Measurements from ENCODE around the gene LBX1. TPM values are rescaled to one million over a fixed set of nuclear protein-coding genes. Genes with fewer than 3 reads are reported as not detected.

The LBX1 gene
- total and polyA plus RNA-seq, 9 donors, result 3.3 to 12.3 (median 9.1) TPM

GRCh38 chr10:101225846-101226421, 3.3 kb downstream of the LBX1 start:
- H3K4me3 ChIP-seq (ENCODE audit: low read length), result peak overlapping the region; percentile 48
- no peaks in the 10 kb centered on the region for H3K36me3 ChIP-seq (ENCODE audit: control insufficient read depth, insufficient read depth, low read length)
- no peak for DNase-seq
- peaks cover 42% of the 10 kb centered on the region for H3K4me1 ChIP-seq (ENCODE audit: control insufficient read depth, insufficient read depth, low read length)
- H3K27me3 ChIP-seq (ENCODE audit: control insufficient read depth, insufficient read depth, low read length), result peaks cover 94% of the 10 kb centered on the region
- 7% methylated on average over 12 of the region's 23 CpGs for WGBS (ENCODE audit: insufficient coverage)
- no peaks in the 10 kb centered on the region for H3K9me3 ChIP-seq (replicated peaks; ENCODE audit: control insufficient read depth, low read depth, low read length)
- peak overlapping the region; percentile 85 for H3K27ac ChIP-seq (ENCODE audit: low read length)

GRCh38 chr10:101224910-101225823, 4.1 kb downstream of the LBX1 start:
- H3K9me3 ChIP-seq (replicated peaks; ENCODE audit: control insufficient read depth, low read depth, low read length), result no peaks in the 10 kb centered on the region
- no peaks in the 10 kb centered on the region for H3K36me3 ChIP-seq (ENCODE audit: control insufficient read depth, insufficient read depth, low read length)
- no peak for DNase-seq
- H3K4me1 ChIP-seq (ENCODE audit: control insufficient read depth, insufficient read depth, low read length), result peaks cover 35% of the 10 kb centered on the region
- peaks cover 94% of the 10 kb centered on the region for H3K27me3 ChIP-seq (ENCODE audit: control insufficient read depth, insufficient read depth, low read length)
- WGBS (ENCODE audit: insufficient coverage), result 2% methylated on average over 51 of the region's 53 CpGs
- peak overlapping the region; percentile 85 for H3K27ac ChIP-seq (ENCODE audit: low read length)
- peak overlapping the region; percentile 48 for H3K4me3 ChIP-seq (ENCODE audit: low read length)

- 2% methylated on average over 49 of the region's 71 CpGs for WGBS (ENCODE audit: insufficient coverage)
- H3K27me3 ChIP-seq (ENCODE audit: control insufficient read depth, insufficient read depth, low read length), result peaks cover 92% of the 10 kb centered on the region
These were observed 5.0 kb downstream of the LBX1 start for GRCh38 chr10:101224060-101224909.

GRCh38 chr10:101223274-101224059, 5.8 kb downstream of the LBX1 start:
- Histone ChIP-seq H3K36me3 (ENCODE audit: control insufficient read depth, insufficient read depth, low read length) (no peaks in the 10 kb centered on the region), H3K4me3 (ENCODE audit: low read length) (no peak overlapping the region), H3K27ac (ENCODE audit: low read length) (no peak overlapping the region), H3K4me1 (ENCODE audit: control insufficient read depth, insufficient read depth, low read length) (peaks cover 31% of the 10 kb centered on the region), H3K27me3 (ENCODE audit: control insufficient read depth, insufficient read depth, low read length) (peaks cover 94% of the 10 kb centered on the region), H3K9me3 (replicated peaks; ENCODE audit: control insufficient read depth, low read depth, low read length) (no peaks in the 10 kb centered on the region)
- WGBS (ENCODE audit: insufficient coverage), result 6% methylated on average over 47 of the region's 50 CpGs
- DNase-seq, result no peak

More at GRCh38 chr10:101224060-101224909, 5.0 kb downstream of the LBX1 start:
- H3K27ac ChIP-seq (ENCODE audit: low read length), result peak overlapping the region; percentile 85
- peaks cover 31% of the 10 kb centered on the region for H3K4me1 ChIP-seq (ENCODE audit: control insufficient read depth, insufficient read depth, low read length)
- no peak for DNase-seq
- H3K9me3 ChIP-seq (replicated peaks; ENCODE audit: control insufficient read depth, low read depth, low read length), result no peaks in the 10 kb centered on the region
- peak overlapping the region; percentile 48 for H3K4me3 ChIP-seq (ENCODE audit: low read length)
- no peaks in the 10 kb centered on the region for H3K36me3 ChIP-seq (ENCODE audit: control insufficient read depth, insufficient read depth, low read length)

GRCh38 chr10:101222683-101223273, 6.5 kb downstream of the LBX1 start:
- WGBS (ENCODE audit: insufficient coverage), result 7% methylated on average over 41 of the region's 42 CpGs
- DNase-seq, result no peak
- Histone ChIP-seq H3K4me1 (ENCODE audit: control insufficient read depth, insufficient read depth, low read length) (peaks cover 34% of the 10 kb centered on the region), H3K4me3 (ENCODE audit: low read length) (peak overlapping the region; percentile 26), H3K27ac (ENCODE audit: low read length) (no peak overlapping the region), H3K9me3 (replicated peaks; ENCODE audit: control insufficient read depth, low read depth, low read length) (no peaks in the 10 kb centered on the region), H3K36me3 (ENCODE audit: control insufficient read depth, insufficient read depth, low read length) (no peaks in the 10 kb centered on the region), H3K27me3 (ENCODE audit: control insufficient read depth, insufficient read depth, low read length) (peaks cover 94% of the 10 kb centered on the region)

- no peak overlapping the region for H3K27ac ChIP-seq (ENCODE audit: low read length)
- H3K9me3 ChIP-seq (replicated peaks; ENCODE audit: control insufficient read depth, low read depth, low read length), result no peaks in the 10 kb centered on the region
- peaks cover 35% of the 10 kb centered on the region for H3K4me1 ChIP-seq (ENCODE audit: control insufficient read depth, insufficient read depth, low read length)
- H3K27me3 ChIP-seq (ENCODE audit: control insufficient read depth, insufficient read depth, low read length), result peaks cover 94% of the 10 kb centered on the region
- no peak overlapping the region for H3K4me3 ChIP-seq (ENCODE audit: low read length)
- 16% methylated on average over 3 of the region's 9 CpGs for WGBS (ENCODE audit: insufficient coverage)
- DNase-seq, result no peak
- H3K36me3 ChIP-seq (ENCODE audit: control insufficient read depth, insufficient read depth, low read length), result no peaks in the 10 kb centered on the region
These were observed 7.2 kb downstream of the LBX1 start for GRCh38 chr10:101221963-101222531.

GRCh38 chr10:101221549-101221948, 7.7 kb downstream of the LBX1 start:
- Histone ChIP-seq H3K4me3 (ENCODE audit: low read length) (no peak overlapping the region), H3K27ac (ENCODE audit: low read length) (no peak overlapping the region), H3K36me3 (ENCODE audit: control insufficient read depth, insufficient read depth, low read length) (no peaks in the 10 kb centered on the region), H3K27me3 (ENCODE audit: control insufficient read depth, insufficient read depth, low read length) (peaks cover 94% of the 10 kb centered on the region), H3K9me3 (replicated peaks; ENCODE audit: control insufficient read depth, low read depth, low read length) (no peaks in the 10 kb centered on the region), H3K4me1 (ENCODE audit: control insufficient read depth, insufficient read depth, low read length) (peaks cover 38% of the 10 kb centered on the region)
- DNase-seq, result no peak
- 16% methylated on average over 5 of the region's 5 CpGs for WGBS (ENCODE audit: insufficient coverage)

- WGBS (ENCODE audit: insufficient coverage), result 54% methylated on average over 2 of the region's 3 CpGs
- DNase-seq, result no peak
- no peak overlapping the region for H3K4me3 ChIP-seq (ENCODE audit: low read length)
- no peak overlapping the region for H3K27ac ChIP-seq (ENCODE audit: low read length)
- peaks cover 37% of the 10 kb centered on the region for H3K4me1 ChIP-seq (ENCODE audit: control insufficient read depth, insufficient read depth, low read length)
- H3K36me3 ChIP-seq (ENCODE audit: control insufficient read depth, insufficient read depth, low read length), result no peaks in the 10 kb centered on the region
- peaks cover 94% of the 10 kb centered on the region for H3K27me3 ChIP-seq (ENCODE audit: control insufficient read depth, insufficient read depth, low read length)
- no peaks in the 10 kb centered on the region for H3K9me3 ChIP-seq (replicated peaks; ENCODE audit: control insufficient read depth, low read depth, low read length)
These were observed 9.3 kb downstream of the LBX1 start for GRCh38 chr10:101219946-101220451.

Data from muscle of leg (tissue), 11 donors.